ENCODE data around the gene IRF5.
"Not testable (repeated sequence)": the region's sequence is repeated elsewhere in the genome, so short reads cannot be mapped to it uniquely, and the experiment has no call there.

Gene IRF5

GRCh38 chr7:128993419-128993818 is 55.7 kb downstream of the IRF5 start:
- TF ChIP-seq PKNOX1 (IDR thresholded peaks at IDR 0.05) (no peak), ELF4 (IDR thresholded peaks at IDR 0.05) (no peak), NFRKB (IDR thresholded peaks at IDR 0.05) (no peak)
- CTCF ChIA-PET = no interaction called here
- DNase-seq (ENCODE audit: extremely low spot score) = no peak
- POLR2A ChIA-PET = no interaction called here

- POLR2A ChIA-PET, CTCF ChIA-PET: not testable (repeated sequence)
Measured at GRCh38 chr7:128994560-128994959, 56.8 kb downstream of the IRF5 start.

GRCh38 chr7:128997181-128997580 is 59.5 kb downstream of the IRF5 start:
- POLR2A ChIA-PET = no interaction called here
- no peak for DNase-seq (ENCODE audit: extremely low spot score)
- CTCF ChIA-PET = no interaction called here

More at GRCh38 chr7:128994560-128994959, 56.8 kb downstream of the IRF5 start:
- not testable (repeated sequence) for DNase-seq (ENCODE audit: extremely low spot score)

More at GRCh38 chr7:128997181-128997580, 59.5 kb downstream of the IRF5 start:
- no peak for TF ChIP-seq PKNOX1 (IDR thresholded peaks at IDR 0.05)
- TF ChIP-seq FOXM1 (IDR thresholded peaks at IDR 0.05; ENCODE audit: borderline replicate concordance) = no peak
- TF ChIP-seq L3MBTL2 (conservative IDR thresholded peaks at IDR 0.05) = no peak
- TF ChIP-seq ZNF384 (IDR thresholded peaks at IDR 0.05) = no peak
- TF ChIP-seq CTBP1 (IDR thresholded peaks at IDR 0.05; ENCODE audit: borderline replicate concordance) = no peak
- TF ChIP-seq FOXA1 (IDR thresholded peaks at IDR 0.05) = no peak
- no peak for TF ChIP-seq SP1 (IDR thresholded peaks at IDR 0.05)
- TF ChIP-seq HDGF (IDR thresholded peaks at IDR 0.05; ENCODE audit: borderline replicate concordance) = no peak
- no peak for TF ChIP-seq SUZ12 (IDR thresholded peaks at IDR 0.05)
- no peak for TF ChIP-seq LEF1 (IDR thresholded peaks at IDR 0.05; ENCODE audit: borderline replicate concordance)
- TF ChIP-seq ELF4 (IDR thresholded peaks at IDR 0.05) = no peak
- TF ChIP-seq BHLHE40 (IDR thresholded peaks at IDR 0.05; ENCODE audit: borderline replicate concordance) = no peak
- no peak for TF ChIP-seq TARDBP (IDR thresholded peaks at IDR 0.05)
- TF ChIP-seq ARNT (IDR thresholded peaks at IDR 0.05) = no peak
